Measurements from ENCODE around the gene P2RY6.

GRCh38 chr11:73228268-73229134 lies 43.6 kb upstream of the P2RY6 start:
- TF ChIP-seq, protein P1, sequence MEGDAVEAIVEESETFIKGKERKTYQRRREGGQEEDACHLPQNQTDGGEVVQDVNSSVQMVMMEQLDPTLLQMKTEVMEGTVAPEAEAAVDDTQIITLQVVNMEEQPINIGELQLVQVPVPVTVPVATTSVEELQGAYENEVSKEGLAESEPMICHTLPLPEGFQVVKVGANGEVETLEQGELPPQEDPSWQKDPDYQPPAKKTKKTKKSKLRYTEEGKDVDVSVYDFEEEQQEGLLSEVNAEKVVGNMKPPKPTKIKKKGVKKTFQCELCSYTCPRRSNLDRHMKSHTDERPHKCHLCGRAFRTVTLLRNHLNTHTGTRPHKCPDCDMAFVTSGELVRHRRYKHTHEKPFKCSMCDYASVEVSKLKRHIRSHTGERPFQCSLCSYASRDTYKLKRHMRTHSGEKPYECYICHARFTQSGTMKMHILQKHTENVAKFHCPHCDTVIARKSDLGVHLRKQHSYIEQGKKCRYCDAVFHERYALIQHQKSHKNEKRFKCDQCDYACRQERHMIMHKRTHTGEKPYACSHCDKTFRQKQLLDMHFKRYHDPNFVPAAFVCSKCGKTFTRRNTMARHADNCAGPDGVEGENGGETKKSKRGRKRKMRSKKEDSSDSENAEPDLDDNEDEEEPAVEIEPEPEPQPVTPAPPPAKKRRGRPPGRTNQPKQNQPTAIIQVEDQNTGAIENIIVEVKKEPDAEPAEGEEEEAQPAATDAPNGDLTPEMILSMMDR (optimal IDR thresholded peaks at IDR 0.05 in 1 of 3, IDR thresholded peaks at IDR 0.05 in 1 of 3, conservative IDR thresholded peaks at IDR 0.05 in 1 of 3; ENCODE audit: extremely low read depth in 1 of 3, insufficient read depth in 2 of 3, low read length in 3 of 3) = no peak
- TF ChIP-seq EZH2 (IDR thresholded peaks at IDR 0.05; ENCODE audit: low read length) = no peak

All from keratinocyte (primary cell).